Vagina (tissue), 2 donors: Measurements from ENCODE around the gene IGF1.

Experiments used
- CTCF ChIP-seq, 3 experiments: fragments of 450-650 bp in 2 of 3; fragments of 200-600 bp in 1 of 3; sonication (generic) in 1 of 3; IDR thresholded peaks; one replicate each; pipeline ENCODE4 v1.5.1; 2017 to 2019; ENCODE audit warnings: antibody characterized with exemption in 3 of 3, mild to moderate bottlenecking in 2 of 3, moderate library complexity in 2 of 3
- POLR2AphosphoS5 ChIP-seq, 2 donors: sonication (generic); formaldehyde crosslinking; IDR thresholded peaks; one replicate each; pipeline ENCODE4 v1.9.0; 2017; ENCODE audit warnings: antibody characterized with exemption in 2 of 2, mild to moderate bottlenecking in 2 of 2, low read depth in 1 of 2; ENCODE audit not compliant: insufficient read depth in 1 of 2

DNA sequence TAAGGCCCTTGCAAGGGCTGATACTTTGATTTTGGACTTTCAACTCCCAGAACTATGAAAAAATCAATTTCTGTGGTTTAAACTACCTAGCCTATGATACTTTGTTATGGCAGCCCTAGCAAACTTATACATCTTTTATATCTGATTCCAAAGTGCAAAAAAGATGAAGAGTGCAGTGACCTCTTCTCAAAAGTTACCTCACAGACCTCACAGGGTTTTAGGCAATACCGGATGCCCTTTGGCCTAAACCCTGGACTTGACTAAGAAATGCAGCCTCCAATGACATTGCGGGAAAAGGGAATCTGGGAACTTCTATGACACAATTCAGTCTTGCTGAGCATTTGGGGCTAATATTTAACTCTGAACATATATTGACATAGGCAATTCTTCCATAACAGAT lies 63.3 kb downstream of the IGF1 start:
- TF ChIP-seq CTCF (IDR thresholded peaks at IDR 0.05) (no peak), POLR2AphosphoS5 (IDR thresholded peaks at IDR 0.05; ENCODE audit: insufficient read depth in 1 of 2, low read depth in 1 of 2) (no peak)
